ENCODE data around the gene NDUFA11. TPM values are rescaled to one million over a fixed set of nuclear protein-coding genes. Genes with fewer than 3 reads are reported as not detected.

NDUFA11 gene
- total RNA-seq, 1 donor from 2014 or later, result 246 TPM

GRCh38 chr19:5908773-5909442, 5.3 kb upstream of the NDUFA11 start:
- no peak for DNase-seq (ENCODE audit: low read depth in 2 of 2)

- DNase-seq (ENCODE audit: low read depth in 2 of 2), result peak; percentile 16 to 41
Measured at GRCh38 chr19:5907241-5907640, 3.7 kb upstream of the NDUFA11 start.

- no peak for DNase-seq (ENCODE audit: low read depth in 2 of 2)
Measured at GRCh38 chr19:5905114-5905778, 1.7 kb upstream of the NDUFA11 start.

GRCh38 chr19:5904352-5905113, 943 bp upstream of the NDUFA11 start, which contains the start of gene VMAC:
Gene VMAC, plus strand, starts transcription at chr19:5904872. Its CDS starts 19 bp downstream, at chr19:5904891.
- DNase-seq (ENCODE audit: low read depth in 2 of 2), result peak; percentile 100

- peak in 1 of 2 donors; percentile 36 for DNase-seq (ENCODE audit: low read depth in 2 of 2)
Measured at GRCh38 chr19:5903056-5903623, 450 bp downstream of the NDUFA11 start.

- no peak for DNase-seq (ENCODE audit: low read depth in 2 of 2)
Measured at GRCh38 chr19:5900976-5901375, 2.6 kb downstream of the NDUFA11 start.

GRCh38 chr19:5899728-5900526, 3.7 kb downstream of the NDUFA11 start:
- DNase-seq (ENCODE audit: low read depth in 2 of 2), result no peak

GRCh38 chr19:5897189-5897969, 6.2 kb downstream of the NDUFA11 start:
- no peak for DNase-seq (ENCODE audit: low read depth in 2 of 2)

- DNase-seq (ENCODE audit: low read depth in 2 of 2), result no peak
Measured at GRCh38 chr19:5896365-5897076, 7.1 kb downstream of the NDUFA11 start.

- no peak for DNase-seq (ENCODE audit: low read depth in 2 of 2)
Measured at GRCh38 chr19:5895890-5896289, 7.7 kb downstream of the NDUFA11 start.

GRCh38 chr19:5895409-5895808, 8.2 kb downstream of the NDUFA11 start:
- DNase-seq (ENCODE audit: low read depth in 2 of 2), result no peak

- DNase-seq (ENCODE audit: low read depth in 2 of 2), result no peak
Measured at GRCh38 chr19:5894704-5895349, 8.8 kb downstream of the NDUFA11 start.

GRCh38 chr19:5893907-5894703, 9.5 kb downstream of the NDUFA11 start:
- no peak for DNase-seq (ENCODE audit: low read depth in 2 of 2)

- no peak for DNase-seq (ENCODE audit: low read depth in 2 of 2)
Measured at GRCh38 chr19:5893296-5893903, 10.2 kb downstream of the NDUFA11 start.

- DNase-seq (ENCODE audit: low read depth in 2 of 2), result no peak
Measured at GRCh38 chr19:5892772-5893275, 10.8 kb downstream of the NDUFA11 start.

GRCh38 chr19:5891938-5892771, 11.4 kb downstream of the NDUFA11 start:
- peak in 1 of 2 donors; percentile 42 for DNase-seq (ENCODE audit: low read depth in 2 of 2)

- no peak for DNase-seq (ENCODE audit: low read depth in 2 of 2)
Measured at GRCh38 chr19:5891572-5891937, 12.0 kb downstream of the NDUFA11 start.

All from dermis microvascular lymphatic vessel endothelial cell (primary cell).